ENCODE measurements around the gene FIG4. TPM values are rescaled to one million over a fixed set of nuclear protein-coding genes. Genes with fewer than 3 reads are reported as not detected.

FIG4 gene
- total and polyA plus RNA-seq, 2 of the 13 experiments (the other 11 are each of a cell fraction or from before 2014, with no cell fraction given) = 5.5 to 7.9 TPM

DNA sequence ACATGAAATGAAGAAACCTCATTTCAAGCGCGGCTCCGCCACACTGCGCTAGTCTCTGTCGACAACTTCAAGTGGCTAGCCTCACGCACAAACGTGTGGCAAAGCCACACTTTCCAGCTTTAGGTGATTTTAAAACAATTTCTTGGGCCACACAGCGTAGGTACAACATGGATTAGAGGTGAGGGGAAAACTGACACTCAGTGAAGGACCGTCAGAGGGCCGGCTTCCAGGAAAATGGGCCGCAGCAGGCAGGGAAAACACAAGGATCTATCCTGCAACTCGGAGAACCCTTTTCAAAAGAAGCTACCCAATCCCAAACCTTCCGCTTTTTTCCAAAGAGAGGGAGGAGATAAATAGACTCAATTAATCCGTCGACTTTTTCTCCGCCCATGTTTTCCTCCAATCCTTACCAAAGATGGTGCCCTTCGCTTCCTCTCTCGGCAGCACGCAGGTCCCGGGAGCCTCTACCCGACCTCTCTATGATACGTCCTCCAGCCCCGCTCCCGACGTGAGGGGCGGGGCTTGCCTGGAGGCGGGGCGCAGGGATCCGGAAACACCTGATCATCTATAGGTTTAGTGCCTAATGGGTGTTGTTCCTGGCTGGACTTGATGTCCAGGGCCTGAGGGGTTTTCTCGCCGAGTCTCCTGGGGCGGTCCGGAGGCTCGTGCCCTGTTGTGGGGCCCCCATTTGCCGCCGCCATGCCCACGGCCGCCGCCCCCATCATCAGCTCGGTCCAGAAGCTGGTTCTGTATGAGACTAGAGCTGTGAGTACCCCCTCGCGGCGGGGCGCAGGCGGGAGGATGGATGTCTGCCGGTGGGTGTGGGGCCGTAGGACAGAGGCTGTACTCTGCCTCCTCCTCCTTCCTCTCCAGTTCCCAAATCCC lies at the start of gene FIG4, which contains the start of gene AK9 (continued):
- TF ChIP-seq ZNF180 (CRISPR knock-in tag; IDR thresholded peaks at IDR 0.05; ENCODE audit: borderline replicate concordance, low read depth) (no peak), CAMTA2 (CRISPR knock-in tag; IDR thresholded peaks at IDR 0.05; ENCODE audit: borderline replicate concordance) (no peak), CC2D1A (CRISPR knock-in tag; IDR thresholded peaks at IDR 0.05) (no peak), ZBTB39 (CRISPR knock-in tag; IDR thresholded peaks at IDR 0.05) (no peak), GPBP1L1 (CRISPR knock-in tag; IDR thresholded peaks at IDR 0.05) (no peak), ZNF747 (CRISPR knock-in tag; IDR thresholded peaks at IDR 0.05; ENCODE audit: borderline replicate concordance) (peak; percentile 54; the same call in 1 of the 2 replicates), ZKSCAN1 (IDR thresholded peaks at IDR 0.05; ENCODE audit: low read length) (no peak), ZBTB44 (CRISPR knock-in tag; IDR thresholded peaks at IDR 0.05) (no peak), TBX2 (CRISPR knock-in tag; IDR thresholded peaks at IDR 0.05; ENCODE audit: borderline replicate concordance) (peak; percentile 55; the same call in 1 of the 2 replicates), DMAP1 (CRISPR knock-in tag; IDR thresholded peaks at IDR 0.05) (no peak)
- TF ChIP-seq, protein P1, sequence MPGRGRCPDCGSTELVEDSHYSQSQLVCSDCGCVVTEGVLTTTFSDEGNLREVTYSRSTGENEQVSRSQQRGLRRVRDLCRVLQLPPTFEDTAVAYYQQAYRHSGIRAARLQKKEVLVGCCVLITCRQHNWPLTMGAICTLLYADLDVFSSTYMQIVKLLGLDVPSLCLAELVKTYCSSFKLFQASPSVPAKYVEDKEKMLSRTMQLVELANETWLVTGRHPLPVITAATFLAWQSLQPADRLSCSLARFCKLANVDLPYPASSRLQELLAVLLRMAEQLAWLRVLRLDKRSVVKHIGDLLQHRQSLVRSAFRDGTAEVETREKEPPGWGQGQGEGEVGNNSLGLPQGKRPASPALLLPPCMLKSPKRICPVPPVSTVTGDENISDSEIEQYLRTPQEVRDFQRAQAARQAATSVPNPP (CRISPR knock-in tag; IDR thresholded peaks at IDR 0.05) = no peak
- TF ChIP-seq, protein P2, sequence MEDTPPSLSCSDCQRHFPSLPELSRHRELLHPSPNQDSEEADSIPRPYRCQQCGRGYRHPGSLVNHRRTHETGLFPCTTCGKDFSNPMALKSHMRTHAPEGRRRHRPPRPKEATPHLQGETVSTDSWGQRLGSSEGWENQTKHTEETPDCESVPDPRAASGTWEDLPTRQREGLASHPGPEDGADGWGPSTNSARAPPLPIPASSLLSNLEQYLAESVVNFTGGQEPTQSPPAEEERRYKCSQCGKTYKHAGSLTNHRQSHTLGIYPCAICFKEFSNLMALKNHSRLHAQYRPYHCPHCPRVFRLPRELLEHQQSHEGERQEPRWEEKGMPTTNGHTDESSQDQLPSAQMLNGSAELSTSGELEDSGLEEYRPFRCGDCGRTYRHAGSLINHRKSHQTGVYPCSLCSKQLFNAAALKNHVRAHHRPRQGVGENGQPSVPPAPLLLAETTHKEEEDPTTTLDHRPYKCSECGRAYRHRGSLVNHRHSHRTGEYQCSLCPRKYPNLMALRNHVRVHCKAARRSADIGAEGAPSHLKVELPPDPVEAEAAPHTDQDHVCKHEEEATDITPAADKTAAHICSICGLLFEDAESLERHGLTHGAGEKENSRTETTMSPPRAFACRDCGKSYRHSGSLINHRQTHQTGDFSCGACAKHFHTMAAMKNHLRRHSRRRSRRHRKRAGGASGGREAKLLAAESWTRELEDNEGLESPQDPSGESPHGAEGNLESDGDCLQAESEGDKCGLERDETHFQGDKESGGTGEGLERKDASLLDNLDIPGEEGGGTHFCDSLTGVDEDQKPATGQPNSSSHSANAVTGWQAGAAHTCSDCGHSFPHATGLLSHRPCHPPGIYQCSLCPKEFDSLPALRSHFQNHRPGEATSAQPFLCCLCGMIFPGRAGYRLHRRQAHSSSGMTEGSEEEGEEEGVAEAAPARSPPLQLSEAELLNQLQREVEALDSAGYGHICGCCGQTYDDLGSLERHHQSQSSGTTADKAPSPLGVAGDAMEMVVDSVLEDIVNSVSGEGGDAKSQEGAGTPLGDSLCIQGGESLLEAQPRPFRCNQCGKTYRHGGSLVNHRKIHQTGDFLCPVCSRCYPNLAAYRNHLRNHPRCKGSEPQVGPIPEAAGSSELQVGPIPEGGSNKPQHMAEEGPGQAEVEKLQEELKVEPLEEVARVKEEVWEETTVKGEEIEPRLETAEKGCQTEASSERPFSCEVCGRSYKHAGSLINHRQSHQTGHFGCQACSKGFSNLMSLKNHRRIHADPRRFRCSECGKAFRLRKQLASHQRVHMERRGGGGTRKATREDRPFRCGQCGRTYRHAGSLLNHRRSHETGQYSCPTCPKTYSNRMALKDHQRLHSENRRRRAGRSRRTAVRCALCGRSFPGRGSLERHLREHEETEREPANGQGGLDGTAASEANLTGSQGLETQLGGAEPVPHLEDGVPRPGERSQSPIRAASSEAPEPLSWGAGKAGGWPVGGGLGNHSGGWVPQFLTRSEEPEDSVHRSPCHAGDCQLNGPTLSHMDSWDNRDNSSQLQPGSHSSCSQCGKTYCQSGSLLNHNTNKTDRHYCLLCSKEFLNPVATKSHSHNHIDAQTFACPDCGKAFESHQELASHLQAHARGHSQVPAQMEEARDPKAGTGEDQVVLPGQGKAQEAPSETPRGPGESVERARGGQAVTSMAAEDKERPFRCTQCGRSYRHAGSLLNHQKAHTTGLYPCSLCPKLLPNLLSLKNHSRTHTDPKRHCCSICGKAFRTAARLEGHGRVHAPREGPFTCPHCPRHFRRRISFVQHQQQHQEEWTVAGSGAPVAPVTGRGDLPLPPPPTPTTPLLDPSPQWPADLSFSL (CRISPR knock-in tag; IDR thresholded peaks at IDR 0.05) = no peak
- TF ChIP-seq, protein P3, sequence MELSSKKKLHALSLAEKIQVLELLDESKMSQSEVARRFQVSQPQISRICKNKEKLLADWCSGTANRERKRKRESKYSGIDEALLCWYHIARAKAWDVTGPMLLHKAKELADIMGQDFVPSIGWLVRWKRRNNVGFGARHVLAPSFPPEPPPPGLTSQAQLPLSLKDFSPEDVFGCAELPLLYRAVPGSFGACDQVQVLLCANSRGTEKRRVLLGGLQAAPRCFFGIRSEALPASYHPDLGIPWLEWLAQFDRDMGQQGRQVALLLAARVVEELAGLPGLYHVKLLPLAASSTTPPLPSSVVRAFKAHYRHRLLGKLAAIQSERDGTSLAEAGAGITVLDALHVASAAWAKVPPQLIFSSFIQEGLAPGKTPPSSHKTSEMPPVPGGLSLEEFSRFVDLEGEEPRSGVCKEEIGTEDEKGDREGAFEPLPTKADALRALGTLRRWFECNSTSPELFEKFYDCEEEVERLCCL (CRISPR knock-in tag; IDR thresholded peaks at IDR 0.05; ENCODE audit: borderline replicate concordance) = no peak

Measured in HepG2 (cell line).